Naive thymus-derived CD8-positive, alpha-beta T cell (primary cell): ENCODE data around the gene GLIPR1L2. TPM values are rescaled to one million over a fixed set of nuclear protein-coding genes. Genes with fewer than 3 reads are reported as not detected.

Experiments used
- ATAC-seq, 2 donors: fragments of 150-1000 bp; cut with Tn5 transposase in 1 of 2; sonication (Bioruptor Pico), chemical (Tn5 transposase) in 1 of 2; 1 replicate in 1 of 2; 2 replicates in 1 of 2; pipeline ENCODE4 v1.10.0; 2021; ENCODE audit warnings: mild to moderate bottlenecking in 2 of 2, moderate library complexity in 2 of 2
- POLR2A ChIA-PET: fragments of 350-600 bp; sonication (Branson Sonifier 250); formaldehyde crosslinking; loops from one replicate; lab custom pipeline; 2021; ENCODE audit warnings: antibody characterized with exemption; lab: Charles Lee
- DNase-seq, 10 donors: peaks; one replicate each; pipeline versions ENCODE4 v3.0.0 to v3.0.0-alpha.2; 2020 to 2022
- H3K27ac Mint-ChIP-seq, 10 donors: one replicate each; pipeline ENCODE4 v1.8.0; 2020 to 2022; ENCODE audit warnings: mild to moderate bottlenecking in 10 of 10, mixed read lengths in 10 of 10, moderate library complexity in 4 of 10, inconsistent platforms in 1 of 10
- H3K27me3 Mint-ChIP-seq, 5 donors: one replicate each; pipeline ENCODE4 v1.8.0; 2021 to 2022; ENCODE audit warnings: mixed read lengths in 5 of 5
- H3K36me3 Mint-ChIP-seq, 3 donors: one replicate each; pipeline ENCODE4 v1.8.0; 2020 to 2022; ENCODE audit warnings: mixed read lengths in 3 of 3, mild to moderate bottlenecking in 2 of 3, inconsistent platforms in 1 of 3
- H3K4me1 Mint-ChIP-seq, 4 donors: one replicate each; pipeline ENCODE4 v1.8.0; 2021 to 2022; ENCODE audit warnings: mixed read lengths in 4 of 4
- H3K4me3 Mint-ChIP-seq, 10 donors: one replicate each; pipeline ENCODE4 v1.8.0; 2020 to 2022; ENCODE audit warnings: mild to moderate bottlenecking in 10 of 10, mixed read lengths in 10 of 10, moderate library complexity in 6 of 10, inconsistent platforms in 1 of 10
- H3K9me3 Mint-ChIP-seq, 9 donors: one replicate each; pipeline ENCODE4 v1.8.0; 2020 to 2022; ENCODE audit warnings: mixed read lengths in 9 of 9, mild to moderate bottlenecking in 3 of 9, inconsistent platforms in 1 of 9, moderate library complexity in 1 of 9
- polyA plus RNA-seq, 3 donors: library from polyadenylated mRNA; unstranded; fragments of 300-500 nt; fragmentation: Illumina TruSeq; gene quantifications; one replicate each; pipeline ENCODE4 v1.2.3, GENCODE V29; 2021
- total RNA-seq, 8 experiments: library from RNA in 2 of 8; stranded (reverse) in 2 of 8; gene quantifications; one replicate each; pipeline ENCODE4 v1.2.3 and lab custom pipeline; 2021 to 2026

GLIPR1L2 gene
- total and polyA plus RNA-seq, 5 experiments from 2014 or later, result 0.91 to 3.2 (median 1.2) TPM

GRCh38 chr12:75389061-75389460 lies 1.8 kb upstream of the GLIPR1L2 start:
- no peak for DNase-seq
- H3K9me3 Mint-ChIP-seq, result no peaks in the 10 kb centered on the region
- POLR2A ChIA-PET, result no interaction called here
- peaks cover 0 to 3% (median 0%) of the 10 kb centered on the region in 3 donors for H3K36me3 Mint-ChIP-seq
- H3K27ac Mint-ChIP-seq, result peak overlapping the region in 9 of 10 donors; percentile 11 to 100 (median 98)
- ATAC-seq, result no peak
- H3K27me3 Mint-ChIP-seq, result no peaks in the 10 kb centered on the region
- H3K4me3 Mint-ChIP-seq, result peak overlapping the region in 1 of 10 donors; percentile 46
- peaks cover 12 to 51% (median 33%) of the 10 kb centered on the region in 4 donors for H3K4me1 Mint-ChIP-seq

DNA sequence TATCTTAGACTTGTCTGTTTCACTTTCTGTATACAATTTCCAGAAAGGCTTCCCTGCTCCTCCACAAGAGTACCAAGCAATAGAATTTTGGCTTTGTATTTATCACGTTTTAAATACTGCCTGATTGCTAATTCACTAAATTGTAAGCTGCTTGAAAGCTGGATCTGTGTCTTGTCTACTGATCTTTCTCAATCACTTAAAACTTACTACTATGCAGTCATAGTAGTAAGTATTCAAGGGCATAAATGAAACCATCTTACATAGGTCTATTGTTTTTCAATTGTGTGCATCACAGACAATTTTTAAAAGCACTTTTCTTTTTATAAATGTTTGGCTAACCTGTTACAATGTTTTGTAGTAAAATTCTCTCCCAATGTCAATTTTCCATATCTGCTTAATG lies 1.2 kb upstream of the GLIPR1L2 start:
- Mint-ChIP-seq H3K4me1 (peaks cover 12 to 51% (median 33%) of the 10 kb centered on the region in 4 donors), H3K9me3 (no peaks in the 10 kb centered on the region)

GRCh38 chr12:75390156-75390898 lies 562 bp upstream of the GLIPR1L2 start:
- peaks cover 0 to 3% (median 0%) of the 10 kb centered on the region in 3 donors for H3K36me3 Mint-ChIP-seq
- H3K4me1 Mint-ChIP-seq, result peaks cover 12 to 51% (median 33%) of the 10 kb centered on the region in 4 donors
- H3K27ac Mint-ChIP-seq, result peak overlapping the region; percentile 97 to 100 (median 98)
- POLR2A ChIA-PET, result interaction anchor here (1.2 to 2.0 kb wide), 4 partner anchors 89 to 121 kb away, joined by 5 to 27 read pairs (median 9); partner anchors contain the start of genes GLIPR1 and KRR1
- H3K4me3 Mint-ChIP-seq, result peak overlapping the region; percentile 90 to 97 (median 94)
- DNase-seq (peak in 1 of 10 donors; percentile 9), ATAC-seq (no peak)
- no peaks in the 10 kb centered on the region for H3K9me3 Mint-ChIP-seq
- no peaks in the 10 kb centered on the region for H3K27me3 Mint-ChIP-seq

More for the DNA sequence above, 1.2 kb upstream of the GLIPR1L2 start:
- POLR2A ChIA-PET, result no interaction called here
- H3K4me3 Mint-ChIP-seq, result peak overlapping the region in 8 of 10 donors; percentile 90 to 96 (median 94)
- no peak for ATAC-seq
- no peaks in the 10 kb centered on the region for H3K27me3 Mint-ChIP-seq
- peaks cover 0 to 3% (median 0%) of the 10 kb centered on the region in 3 donors for H3K36me3 Mint-ChIP-seq
- no peak for DNase-seq
- H3K27ac Mint-ChIP-seq, result peak overlapping the region; percentile 24 to 100 (median 98)

GRCh38 chr12:75404231-75404630 lies 13.3 kb downstream of the GLIPR1L2 start:
- no peak for DNase-seq
- no peaks in the 10 kb centered on the region for H3K4me1 Mint-ChIP-seq
- no peaks in the 10 kb centered on the region for H3K9me3 Mint-ChIP-seq
- H3K27me3 Mint-ChIP-seq, result no peaks in the 10 kb centered on the region
- no peak overlapping the region for H3K4me3 Mint-ChIP-seq
- no peak for ATAC-seq
- peaks cover 4 to 14% (median 6%) of the 10 kb centered on the region in 3 donors for H3K36me3 Mint-ChIP-seq
- no peak overlapping the region for H3K27ac Mint-ChIP-seq
- POLR2A ChIA-PET, result no interaction called here

GRCh38 chr12:75407683-75408082 lies 16.8 kb downstream of the GLIPR1L2 start:
- no peak for DNase-seq
- H3K27ac Mint-ChIP-seq, result no peak overlapping the region
- H3K27me3 Mint-ChIP-seq, result no peaks in the 10 kb centered on the region
- H3K9me3 Mint-ChIP-seq, result peaks cover 0 to 2% (median 0%) of the 10 kb centered on the region in 9 donors
- no peak overlapping the region for H3K4me3 Mint-ChIP-seq
- H3K4me1 Mint-ChIP-seq, result no peaks in the 10 kb centered on the region
- no peak for ATAC-seq
- peaks cover 9 to 23% (median 14%) of the 10 kb centered on the region in 3 donors for H3K36me3 Mint-ChIP-seq
- POLR2A ChIA-PET, result no interaction called here

- no peaks in the 10 kb centered on the region for H3K4me1 Mint-ChIP-seq
- no peak overlapping the region for H3K4me3 Mint-ChIP-seq
- H3K27ac Mint-ChIP-seq, result no peak overlapping the region
- ATAC-seq, result no peak
- no peak for DNase-seq
- H3K9me3 Mint-ChIP-seq, result peaks cover 0 to 2% (median 0%) of the 10 kb centered on the region in 9 donors
- POLR2A ChIA-PET, result no interaction called here
- no peaks in the 10 kb centered on the region for H3K27me3 Mint-ChIP-seq
- H3K36me3 Mint-ChIP-seq, result peaks cover 5 to 17% (median 13%) of the 10 kb centered on the region in 3 donors
Measured at GRCh38 chr12:75409830-75410229, 18.9 kb downstream of the GLIPR1L2 start.

DNA sequence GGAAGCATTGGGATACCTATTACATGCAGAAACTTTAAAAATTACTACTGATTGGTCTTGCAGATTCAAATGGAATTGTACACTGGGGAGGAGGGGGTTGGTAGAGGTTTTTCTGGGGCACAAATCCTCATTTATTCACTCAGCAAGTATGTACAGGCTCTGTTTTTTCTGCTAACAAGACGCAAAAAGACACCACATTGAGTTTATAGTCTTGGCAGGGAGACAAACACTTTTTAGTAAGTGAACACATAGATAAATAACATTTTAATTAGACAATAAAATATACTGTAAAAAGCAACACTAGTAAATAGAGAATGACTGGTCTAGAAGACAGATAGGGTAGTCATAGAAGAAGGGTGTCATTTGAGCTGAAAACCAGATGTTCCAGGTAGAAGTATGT lies 23.8 kb downstream of the GLIPR1L2 start:
- POLR2A ChIA-PET, result no interaction called here
- H3K27me3 Mint-ChIP-seq, result no peaks in the 10 kb centered on the region

GRCh38 chr12:75419841-75420240 lies 29.0 kb downstream of the GLIPR1L2 start:
- no peak overlapping the region for H3K27ac Mint-ChIP-seq
- ATAC-seq (no peak), DNase-seq (no peak)
- peaks cover 0 to 3% (median 0%) of the 10 kb centered on the region in 9 donors for H3K9me3 Mint-ChIP-seq
- peaks cover 4 to 6% (median 5%) of the 10 kb centered on the region in 3 donors for H3K36me3 Mint-ChIP-seq
- POLR2A ChIA-PET, result no interaction called here
- H3K4me3 Mint-ChIP-seq, result no peak overlapping the region
- H3K4me1 Mint-ChIP-seq, result no peaks in the 10 kb centered on the region
- H3K27me3 Mint-ChIP-seq, result no peaks in the 10 kb centered on the region

More for the DNA sequence above, 23.8 kb downstream of the GLIPR1L2 start:
- H3K4me3 Mint-ChIP-seq, result no peak overlapping the region
- peaks cover 7 to 9% (median 8%) of the 10 kb centered on the region in 3 donors for H3K36me3 Mint-ChIP-seq
- H3K27ac Mint-ChIP-seq, result no peak overlapping the region
- H3K4me1 Mint-ChIP-seq, result no peaks in the 10 kb centered on the region
- ATAC-seq (no peak), DNase-seq (no peak)
- H3K9me3 Mint-ChIP-seq, result peaks cover 0 to 2% (median 0%) of the 10 kb centered on the region in 9 donors

GRCh38 chr12:75427491-75427890 lies 36.6 kb downstream of the GLIPR1L2 start:
- peaks cover 0 to 2% (median 0%) of the 10 kb centered on the region in 5 donors for H3K27me3 Mint-ChIP-seq
- peaks cover 10 to 42% (median 33%) of the 10 kb centered on the region in 3 donors for H3K36me3 Mint-ChIP-seq
- POLR2A ChIA-PET, result no interaction called here
- no peak overlapping the region for H3K4me3 Mint-ChIP-seq
- H3K9me3 Mint-ChIP-seq, result peaks cover 6 to 42% (median 21%) of the 10 kb centered on the region in 9 donors
- DNase-seq (no peak), ATAC-seq (no peak)
- no peak overlapping the region for H3K27ac Mint-ChIP-seq
- H3K4me1 Mint-ChIP-seq, result peaks cover 0 to 1% (median 0%) of the 10 kb centered on the region in 4 donors

DNA sequence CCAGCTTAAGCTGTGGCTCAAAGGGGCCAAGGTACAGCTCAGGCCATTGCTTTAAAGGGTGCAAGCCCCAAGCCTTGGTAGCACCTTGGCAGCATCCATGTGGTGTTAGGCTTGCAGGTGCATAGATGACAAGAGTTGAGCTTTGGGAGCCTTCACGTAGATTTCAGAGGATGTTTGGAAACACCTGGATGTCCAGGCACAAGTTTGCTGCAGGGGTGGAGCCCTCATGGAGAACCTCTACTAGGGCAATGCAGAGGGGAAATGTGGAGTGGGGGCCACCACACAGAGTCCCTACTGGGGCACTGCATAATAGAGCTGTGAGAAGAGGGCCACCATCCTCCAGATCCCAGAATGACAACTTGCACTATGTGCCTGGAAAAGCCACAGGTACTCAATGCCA lies 37.9 kb downstream of the GLIPR1L2 start:
- POLR2A ChIA-PET, result no interaction called here
- peaks cover 6 to 42% (median 21%) of the 10 kb centered on the region in 9 donors for H3K9me3 Mint-ChIP-seq
- ATAC-seq (no peak), DNase-seq (no peak)
- peak overlapping the region in 1 of 10 donors; percentile 29 for H3K27ac Mint-ChIP-seq
- peaks cover 0 to 2% (median 0%) of the 10 kb centered on the region in 5 donors for H3K27me3 Mint-ChIP-seq
- peaks cover 0 to 1% (median 0%) of the 10 kb centered on the region in 4 donors for H3K4me1 Mint-ChIP-seq
- H3K36me3 Mint-ChIP-seq, result peaks cover 10 to 42% (median 33%) of the 10 kb centered on the region in 3 donors
- no peak overlapping the region for H3K4me3 Mint-ChIP-seq

- H3K36me3 Mint-ChIP-seq, result peaks cover 0 to 30% (median 24%) of the 10 kb centered on the region in 3 donors
Measured at GRCh38 chr12:75432924-75433323, 42.0 kb downstream of the GLIPR1L2 start.

GRCh38 chr12:75437564-75437963 lies 46.7 kb downstream of the GLIPR1L2 start:
- H3K36me3 Mint-ChIP-seq, result peaks cover 0 to 18% (median 8%) of the 10 kb centered on the region in 3 donors
- no peak overlapping the region for H3K4me3 Mint-ChIP-seq
- POLR2A ChIA-PET, result no interaction called here
- peaks cover 0 to 4% (median 1%) of the 10 kb centered on the region in 4 donors for H3K4me1 Mint-ChIP-seq
- ATAC-seq, result peak; percentile 48 to 73
- no peak overlapping the region for H3K27ac Mint-ChIP-seq
- H3K9me3 Mint-ChIP-seq, result peaks cover 0 to 20% (median 7%) of the 10 kb centered on the region in 9 donors
- DNase-seq, result peak in 3 of 10 donors; percentile 5 to 21 (median 8)
- peaks cover 0 to 27% (median 6%) of the 10 kb centered on the region in 5 donors for H3K27me3 Mint-ChIP-seq

More at GRCh38 chr12:75432924-75433323, 42.0 kb downstream of the GLIPR1L2 start:
- Mint-ChIP-seq H3K4me1 (peaks cover 0 to 4% (median 1%) of the 10 kb centered on the region in 4 donors), H3K27ac (no peak overlapping the region), H3K27me3 (peaks cover 0 to 2% (median 0%) of the 10 kb centered on the region in 5 donors), H3K4me3 (no peak overlapping the region), H3K9me3 (peaks cover 3 to 37% (median 18%) of the 10 kb centered on the region in 9 donors)
- POLR2A ChIA-PET, result no interaction called here
- DNase-seq (no peak), ATAC-seq (no peak)
